GM12864 (cell line): ENCODE results near the gene ACOX1.

Experiments
- DNase-seq: peaks from one replicate; pipeline ENCODE4 v3.0.0-alpha.2; 2011; ENCODE audit warnings: low read depth
- H3K4me3 ChIP-seq: 2 replicates; pipeline ENCODE4 v1.5.1; 2011; ENCODE audit warnings: mild to moderate bottlenecking, low read depth, low read length, control low read depth
- TF ChIP-seq, protein P1 (sequence below): IDR thresholded peaks from 2 replicates; pipeline ENCODE4 v1.5.1; 2011; ENCODE audit warnings: low read depth, mild to moderate bottlenecking, moderate library complexity, low read length, control low read depth, inconsistent platforms; ENCODE audit errors: missing control alignments

Gene ACOX1

DNA sequence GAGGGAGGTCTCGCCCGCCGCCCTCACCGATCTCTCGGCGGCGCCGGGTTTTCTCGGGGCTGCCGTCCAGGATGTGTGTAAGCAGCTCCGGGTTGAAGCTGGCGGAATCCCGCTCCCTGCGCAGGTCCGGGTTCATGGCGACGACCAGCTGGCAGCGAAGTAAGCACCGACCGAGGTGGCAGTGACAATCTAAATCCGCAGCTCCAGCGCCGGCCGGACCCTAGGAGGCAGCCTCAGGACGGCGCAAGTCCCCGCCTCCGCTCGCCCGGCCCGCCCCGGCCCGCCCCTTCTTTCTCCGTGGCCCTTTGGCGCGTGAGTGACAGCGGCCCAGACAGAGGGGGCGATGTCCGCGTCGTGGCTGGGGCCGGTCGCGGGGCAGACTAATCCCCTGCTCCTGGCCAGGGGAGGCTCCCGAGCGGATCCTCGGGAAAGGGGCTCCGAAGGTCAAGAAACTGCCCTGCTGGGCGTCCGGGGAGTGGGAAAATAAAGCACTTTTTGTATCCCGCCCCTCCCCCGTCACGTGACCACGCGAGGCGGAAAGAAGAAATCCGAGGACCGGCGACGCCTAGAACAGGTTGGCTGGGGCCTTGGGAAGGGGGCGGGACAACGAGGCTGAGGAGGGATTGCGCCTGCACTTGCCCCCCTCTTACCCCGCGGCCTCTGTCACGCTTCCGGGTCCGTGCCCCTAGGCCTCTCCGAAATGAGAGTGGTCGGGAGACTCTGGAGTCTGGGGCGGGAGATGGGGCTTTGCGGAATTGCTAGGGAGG lies at the start of gene ACOX1, which contains the start of gene TEN1:
Gene ACOX1 (minus strand): TSS at position 229 of the 767 bp plus-strand sequence. CDS start 93 bp downstream, at position 136.
Gene TEN1 (plus strand): TSS at position 303 of the 767 bp plus-strand sequence. CDS start 6,953 bp downstream, outside the sequence.
- peak; percentile 91 for DNase-seq
- TF ChIP-seq, protein P1, sequence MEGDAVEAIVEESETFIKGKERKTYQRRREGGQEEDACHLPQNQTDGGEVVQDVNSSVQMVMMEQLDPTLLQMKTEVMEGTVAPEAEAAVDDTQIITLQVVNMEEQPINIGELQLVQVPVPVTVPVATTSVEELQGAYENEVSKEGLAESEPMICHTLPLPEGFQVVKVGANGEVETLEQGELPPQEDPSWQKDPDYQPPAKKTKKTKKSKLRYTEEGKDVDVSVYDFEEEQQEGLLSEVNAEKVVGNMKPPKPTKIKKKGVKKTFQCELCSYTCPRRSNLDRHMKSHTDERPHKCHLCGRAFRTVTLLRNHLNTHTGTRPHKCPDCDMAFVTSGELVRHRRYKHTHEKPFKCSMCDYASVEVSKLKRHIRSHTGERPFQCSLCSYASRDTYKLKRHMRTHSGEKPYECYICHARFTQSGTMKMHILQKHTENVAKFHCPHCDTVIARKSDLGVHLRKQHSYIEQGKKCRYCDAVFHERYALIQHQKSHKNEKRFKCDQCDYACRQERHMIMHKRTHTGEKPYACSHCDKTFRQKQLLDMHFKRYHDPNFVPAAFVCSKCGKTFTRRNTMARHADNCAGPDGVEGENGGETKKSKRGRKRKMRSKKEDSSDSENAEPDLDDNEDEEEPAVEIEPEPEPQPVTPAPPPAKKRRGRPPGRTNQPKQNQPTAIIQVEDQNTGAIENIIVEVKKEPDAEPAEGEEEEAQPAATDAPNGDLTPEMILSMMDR, result peak; percentile 5
- peak within 1 kb of the TSS; percentile 93 for H3K4me3 ChIP-seq

DNA sequence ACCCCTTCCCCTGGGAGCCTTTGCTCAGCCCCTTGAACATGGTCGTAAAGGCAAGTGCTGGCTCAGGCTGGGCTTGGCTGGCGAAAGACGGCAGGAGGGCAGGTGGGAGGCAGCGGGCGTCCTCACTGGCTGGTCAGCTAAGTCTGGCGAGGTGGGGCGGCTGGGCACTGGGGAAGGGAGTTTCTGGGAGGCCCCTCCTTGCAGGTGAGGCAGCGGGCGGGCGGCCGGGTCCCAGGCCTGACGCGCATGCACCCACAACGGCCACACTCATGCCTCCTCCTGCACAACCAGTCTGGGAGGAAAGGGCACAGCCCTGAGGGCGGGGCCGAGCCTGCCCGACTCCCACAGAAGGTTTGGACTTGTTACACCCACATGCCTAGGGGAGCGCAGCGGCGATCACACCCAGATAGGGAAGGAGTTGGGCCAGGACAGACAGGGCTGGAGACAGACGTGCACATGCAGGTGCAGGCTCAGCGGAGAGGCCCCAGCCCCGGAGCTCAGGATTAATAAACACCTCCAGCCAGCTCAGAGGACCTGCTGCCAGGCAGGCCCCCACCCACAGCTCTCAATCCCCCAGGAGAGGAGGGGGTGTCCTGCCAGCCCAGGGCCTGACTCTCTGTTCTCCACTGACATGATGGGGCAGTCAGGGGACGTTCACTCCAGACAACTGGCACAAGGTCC lies 48.3 kb upstream of the ACOX1 start, which contains the start of gene EVPL:
Gene EVPL (minus strand): TSS at position 148 of the 681 bp plus-strand sequence. CDS start 108 bp downstream, at position 40.
- H3K4me3 ChIP-seq, result no peak within 1 kb of the TSS
- TF ChIP-seq, protein P1, result no peak
- DNase-seq, result no peak

- TF ChIP-seq, protein P1, result no peak
- H3K4me3 ChIP-seq, result no peak overlapping the region
- DNase-seq, result no peak
Measured at GRCh38 chr17:76026714-76027158, 47.8 kb upstream of the ACOX1 start.

- no peak overlapping the region for H3K4me3 ChIP-seq
- TF ChIP-seq, protein P1, result no peak
- DNase-seq, result no peak
Measured at GRCh38 chr17:76025294-76025693, 46.3 kb upstream of the ACOX1 start.

DNA sequence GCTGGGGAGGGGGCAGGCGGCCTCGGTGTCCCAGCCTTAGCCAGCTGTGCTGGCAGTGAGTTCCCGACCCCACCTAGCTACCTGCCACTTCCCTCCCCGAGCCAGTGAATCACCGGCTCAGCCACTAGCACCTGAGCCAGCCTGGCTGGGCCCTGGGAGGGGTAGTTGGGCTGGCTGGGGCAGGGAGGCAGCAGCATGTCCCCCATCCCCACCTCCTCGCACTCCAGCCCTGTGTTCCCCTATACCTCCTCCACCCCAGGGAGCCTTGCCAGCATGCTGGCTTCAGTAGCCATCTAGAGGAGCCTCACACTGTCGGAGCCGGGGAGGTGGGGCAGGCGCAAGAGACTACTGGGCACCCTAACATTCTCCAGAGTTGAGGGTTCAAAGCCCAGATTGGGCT lies 45.4 kb upstream of the ACOX1 start:
- TF ChIP-seq, protein P1, result no peak
- no peak overlapping the region for H3K4me3 ChIP-seq
- DNase-seq, result no peak

GRCh38 chr17:76023900-76024237 lies 44.9 kb upstream of the ACOX1 start:
- H3K4me3 ChIP-seq, result no peak overlapping the region
- TF ChIP-seq, protein P1, result no peak
- no peak for DNase-seq
